HTR-8/SVneo (cell line): ENCODE data around the gene NEUROG2.
"Not testable (repeated sequence)": the region's sequence is repeated elsewhere in the genome, so short reads cannot be mapped to it uniquely, and the experiment has no call there.

Source experiments
- DNase-seq: peaks from one replicate; pipeline ENCODE4 v3.0.0; 2011; ENCODE audit warnings: low spot score, mixed read lengths; ENCODE audit not compliant: insufficient read length
- FAIRE-seq: peaks from 2 replicates; lab custom pipeline; 2011; peaks lifted over from hg19 to GRCh38; lab: Jason Lieb, UNC

Gene NEUROG2

DNA sequence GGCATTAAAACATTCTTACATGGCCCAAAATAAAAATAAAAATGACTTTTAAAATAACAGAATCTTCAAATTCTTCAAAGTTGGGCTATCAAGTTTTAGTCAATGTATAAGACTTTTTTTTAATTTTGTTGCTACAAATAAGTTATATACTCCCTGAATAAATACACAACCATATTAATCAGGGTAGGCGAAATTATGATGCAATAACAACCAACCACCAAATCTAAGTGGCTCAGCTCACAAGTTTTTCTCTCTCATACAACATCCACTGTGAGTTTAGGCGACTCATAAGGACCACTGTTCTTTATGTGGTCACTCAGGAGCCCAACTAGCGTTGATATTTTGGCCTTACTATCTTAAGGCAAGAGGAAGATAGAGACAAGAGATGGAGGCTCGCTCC lies 11.2 kb downstream of the NEUROG2 start:
- FAIRE-seq (no peak), DNase-seq (no peak)

DNA sequence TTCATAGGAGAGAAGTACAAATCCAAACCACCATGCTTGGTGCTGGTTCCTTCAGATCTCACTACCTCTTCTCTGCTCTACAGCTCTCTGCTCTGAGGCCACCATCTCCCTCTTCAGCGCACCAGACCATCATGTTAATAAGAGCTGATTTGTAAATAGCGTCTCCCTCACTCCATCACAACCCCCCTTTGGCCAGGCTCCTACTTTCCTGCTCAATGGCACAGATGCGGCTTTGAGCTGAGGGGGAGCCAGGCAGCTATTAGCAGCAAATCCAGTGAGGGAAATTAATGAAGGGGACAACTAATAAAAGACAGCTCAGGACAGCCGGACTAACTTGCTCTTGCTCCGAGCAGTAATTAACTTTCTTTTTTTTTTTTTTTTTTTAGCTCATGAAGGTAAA lies 13.1 kb downstream of the NEUROG2 start:
- DNase-seq (no peak), FAIRE-seq (no peak)

DNA sequence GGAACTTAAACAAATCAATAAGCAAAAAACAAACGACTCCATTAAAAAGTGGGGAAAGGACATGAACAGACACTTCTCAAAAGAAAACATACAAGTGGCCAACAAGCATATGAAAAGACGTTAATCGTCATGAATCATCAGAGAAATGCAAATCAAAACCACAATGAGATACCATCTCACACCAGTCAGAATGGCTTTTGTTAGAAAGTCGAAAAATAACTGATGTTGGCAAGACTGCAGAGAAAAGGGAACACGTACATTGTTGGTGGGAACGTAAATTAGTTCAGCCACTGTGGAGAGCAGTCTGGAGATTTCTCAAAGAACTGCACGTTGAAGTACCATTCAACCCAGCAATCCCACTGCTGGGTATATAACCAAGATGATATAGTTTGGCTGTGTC lies 23.7 kb downstream of the NEUROG2 start:
- no peak for FAIRE-seq
- DNase-seq = no peak

DNA sequence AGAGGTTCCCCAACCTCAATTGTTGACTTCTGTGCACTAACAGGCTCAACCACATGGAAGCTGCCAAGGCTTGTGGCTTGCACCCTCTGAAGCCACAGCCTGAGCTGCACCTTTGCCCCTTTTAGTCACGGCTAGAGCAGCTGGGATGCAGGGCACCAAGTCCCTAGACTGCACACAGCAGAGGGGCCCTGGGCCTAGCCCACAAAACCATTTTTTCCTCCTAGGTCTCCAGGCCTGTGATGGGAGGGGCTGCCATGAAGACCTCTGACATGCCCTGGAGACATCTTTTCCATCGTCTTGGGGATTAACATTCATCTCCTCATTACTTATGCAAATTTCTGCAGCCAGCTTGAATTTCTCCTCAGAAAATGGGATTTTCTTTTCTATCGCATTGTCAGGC lies 25.2 kb downstream of the NEUROG2 start:
- FAIRE-seq = not testable (repeated sequence)

DNA sequence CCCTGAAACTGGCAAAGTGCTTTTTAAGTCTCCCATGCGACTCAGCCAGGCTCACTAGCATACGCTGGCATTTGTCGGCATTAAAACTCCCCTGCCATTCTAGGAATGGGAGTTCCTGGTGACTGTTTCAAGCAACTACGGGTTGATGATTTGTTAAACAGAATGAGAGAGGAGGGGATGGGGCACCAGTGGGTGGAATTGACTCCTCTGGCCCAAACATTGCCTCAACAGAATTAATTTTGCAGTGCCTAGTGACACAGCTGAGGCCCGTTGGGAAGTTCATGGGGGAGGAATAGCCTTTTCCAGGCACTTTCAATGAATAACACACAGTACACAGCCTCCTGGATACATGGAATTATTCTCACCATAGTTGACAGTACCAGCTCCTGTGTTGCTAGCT lies 30.1 kb downstream of the NEUROG2 start:
- FAIRE-seq = no peak
- DNase-seq = no peak

More for the DNA sequence above, 25.2 kb downstream of the NEUROG2 start:
- not testable (repeated sequence) for DNase-seq

DNA sequence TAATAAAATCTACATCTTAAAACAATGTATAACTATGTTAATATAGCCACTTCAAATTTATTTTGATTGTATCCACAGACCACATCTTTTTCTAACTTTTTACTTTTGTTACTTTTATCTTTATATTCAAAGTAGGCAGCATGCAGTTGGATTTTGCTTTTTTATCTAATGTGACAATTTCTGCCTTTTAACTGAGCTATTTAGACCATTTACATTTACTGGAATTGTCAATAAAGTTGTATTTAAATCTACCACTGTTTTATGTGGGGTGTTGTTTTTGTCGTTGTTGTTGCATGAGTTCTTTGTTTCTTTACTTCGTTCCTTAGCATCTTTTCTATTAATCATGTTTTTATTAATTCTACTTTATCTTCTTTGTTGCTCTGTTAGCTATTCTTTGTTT lies 42.0 kb downstream of the NEUROG2 start:
- DNase-seq (no peak), FAIRE-seq (no peak)

DNA sequence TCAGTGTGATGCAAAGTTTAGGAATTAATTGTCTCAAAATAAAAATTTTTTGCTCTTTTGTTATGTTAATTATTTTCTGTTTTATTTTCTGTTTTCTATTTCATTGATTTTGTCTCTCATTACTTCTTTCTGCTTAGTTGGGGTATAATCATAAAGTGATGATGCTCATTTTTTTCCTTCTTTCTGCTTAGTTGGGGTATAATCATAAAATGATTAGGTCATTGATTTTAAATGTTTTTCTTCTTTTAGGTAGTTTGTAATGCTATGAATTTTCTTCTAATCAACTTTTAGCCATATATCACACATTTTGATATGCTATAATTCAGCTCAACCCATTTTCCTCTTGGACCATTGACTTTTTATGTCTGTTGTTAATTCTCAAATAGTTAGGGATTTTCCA lies 43.7 kb downstream of the NEUROG2 start:
- FAIRE-seq = no peak
- DNase-seq = no peak
